ENCODE data around the gene FNDC3B.
A peak's percentile ranks its signal among the peaks of the same experiment; 100 is the strongest.
"Not testable (repeated sequence)": the region's sequence is repeated elsewhere in the genome, so short reads cannot be mapped to it uniquely, and the experiment has no call there.

FNDC3B gene

DNA sequence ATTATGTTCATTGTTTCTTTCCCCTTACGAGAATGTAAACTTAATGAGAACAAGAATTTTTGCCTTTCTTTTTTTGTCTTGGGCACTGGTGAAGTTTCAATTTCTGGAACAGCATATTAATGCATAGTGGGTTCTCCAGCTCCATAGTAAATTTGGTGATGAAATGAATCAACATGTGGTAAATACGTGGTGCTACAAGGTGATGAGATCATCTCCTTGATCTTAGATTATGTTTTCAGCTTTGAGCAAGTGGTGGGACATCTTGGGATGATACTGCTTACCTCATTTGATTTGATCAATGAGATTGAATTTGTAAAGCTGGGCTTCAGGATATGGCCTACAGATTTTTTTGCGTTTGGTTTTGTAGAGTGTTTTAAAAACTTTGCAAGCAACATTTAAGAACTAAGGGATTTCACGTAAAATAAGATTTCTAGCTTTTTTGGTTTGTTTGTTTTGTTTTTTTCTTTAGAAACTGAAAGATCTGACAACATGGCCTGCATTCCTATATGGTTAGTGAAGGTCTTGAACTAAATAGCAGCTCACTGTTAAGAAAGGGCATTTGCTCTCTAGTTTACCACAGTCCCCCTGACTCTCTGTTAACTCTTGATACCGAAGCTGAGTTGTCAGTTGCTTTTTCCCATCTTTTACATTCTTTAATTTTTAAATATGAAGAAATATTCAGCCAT, 45.6 kb downstream of the FNDC3B start:
- no peak for DNase-seq
- intact Hi-C loops (cut with DNase I), result no loop called here

DNA sequence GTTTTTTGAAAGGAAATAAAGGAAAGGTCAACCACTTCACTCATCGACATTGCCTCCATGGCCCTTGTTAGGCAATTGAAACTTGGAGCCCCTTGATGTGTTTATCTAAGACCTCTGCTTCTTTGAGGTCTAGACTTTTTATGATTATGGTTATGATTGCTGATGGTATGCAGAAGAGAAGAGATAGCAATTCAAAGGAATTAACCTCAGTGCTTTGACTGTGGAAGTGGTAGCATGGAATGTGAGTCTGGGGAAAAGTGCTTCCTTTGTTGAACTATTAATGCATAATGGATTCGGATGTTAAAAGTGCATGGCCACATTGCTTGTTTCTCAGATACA, 46.1 kb downstream of the FNDC3B start:
- DNase-seq, result no peak
- intact Hi-C loops (cut with DNase I), result no loop called here

DNA sequence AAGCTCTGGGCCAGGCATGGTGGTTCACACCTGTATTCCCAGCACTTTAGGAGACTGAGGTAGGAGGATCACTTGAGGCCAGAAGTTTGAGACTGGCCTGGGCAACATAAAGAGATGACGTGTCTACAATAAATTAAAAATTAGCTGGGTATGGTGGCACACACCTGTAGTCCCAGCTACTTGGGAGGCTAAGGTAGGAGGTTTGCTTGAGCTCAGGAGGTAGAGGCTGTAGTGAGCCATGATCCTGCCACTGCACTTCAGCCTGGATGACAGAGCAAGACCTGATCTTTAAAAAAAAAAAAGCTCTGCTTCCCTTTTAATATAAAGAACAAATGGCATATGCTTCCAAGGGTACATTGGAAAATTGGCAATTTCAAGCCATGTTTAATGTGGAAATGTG, 46.7 kb downstream of the FNDC3B start:
- intact Hi-C loops (cut with DNase I), result no loop called here
- DNase-seq, result no peak

DNA sequence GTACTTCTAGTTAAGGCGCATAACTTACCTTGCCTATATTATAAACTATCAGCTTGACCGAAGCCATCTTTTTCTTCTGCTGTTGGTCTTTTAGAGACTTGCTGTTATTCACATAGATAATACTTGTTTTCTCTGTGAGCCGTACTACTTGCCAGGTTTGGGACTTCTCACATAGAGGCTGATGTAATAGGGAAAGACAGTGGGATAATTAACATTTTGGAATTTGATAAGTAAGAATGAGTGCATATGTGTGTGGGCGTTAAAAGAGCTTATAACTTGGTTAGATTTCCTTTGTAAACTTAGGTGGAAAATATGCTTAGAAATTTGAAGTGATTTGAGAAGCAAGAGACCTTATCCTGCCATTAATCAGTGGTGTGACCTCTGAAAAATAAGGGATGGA, 47.8 kb downstream of the FNDC3B start:
- no peak for DNase-seq
- intact Hi-C loops (cut with DNase I), result no loop called here

DNA sequence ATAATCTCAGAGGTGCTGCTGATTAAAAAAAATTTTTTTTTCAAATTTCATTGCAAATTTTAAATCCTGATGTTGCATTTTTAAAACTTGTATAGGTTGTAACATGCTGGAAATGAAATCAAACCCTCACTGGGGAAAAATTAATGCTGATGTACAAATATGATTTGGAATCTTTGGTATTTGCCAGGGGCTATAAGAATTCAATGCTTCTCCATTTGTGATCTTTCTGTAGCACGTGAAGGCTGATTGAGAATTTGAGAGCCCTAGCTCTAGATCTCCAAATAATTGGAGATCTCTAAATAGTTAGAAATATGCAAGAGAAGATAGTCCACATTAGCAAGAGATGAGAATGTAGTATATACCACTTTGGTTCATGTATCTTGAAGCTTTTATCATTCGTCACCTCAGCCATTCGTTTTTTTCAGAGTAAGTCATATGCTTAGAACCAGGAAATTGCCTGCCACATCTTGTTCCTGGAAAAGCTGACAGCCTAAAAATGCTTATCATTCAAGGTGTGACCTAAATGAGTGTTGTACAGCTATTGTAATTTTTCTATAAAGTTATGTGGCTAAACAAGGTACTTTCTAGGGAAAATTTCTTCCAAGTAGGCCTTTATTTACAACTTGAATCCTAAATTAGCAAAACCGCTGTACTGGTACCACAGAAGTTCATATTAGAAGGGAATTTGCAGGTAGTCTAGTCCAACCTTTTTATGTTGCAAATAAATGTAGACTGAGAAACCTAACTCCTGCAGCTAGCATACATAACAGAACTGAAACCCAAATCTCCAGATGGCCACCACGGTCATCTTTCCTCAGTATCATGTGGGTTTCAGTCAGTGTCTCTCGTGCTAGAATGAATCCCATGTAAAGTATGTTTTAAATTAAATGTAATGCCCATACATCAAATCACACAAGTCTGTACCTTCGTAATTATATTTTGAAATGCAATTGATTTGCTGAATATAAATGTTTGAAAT, 48.5 kb downstream of the FNDC3B start:
- DNase-seq, result no peak
- intact Hi-C loops (cut with DNase I), result no loop called here

DNA sequence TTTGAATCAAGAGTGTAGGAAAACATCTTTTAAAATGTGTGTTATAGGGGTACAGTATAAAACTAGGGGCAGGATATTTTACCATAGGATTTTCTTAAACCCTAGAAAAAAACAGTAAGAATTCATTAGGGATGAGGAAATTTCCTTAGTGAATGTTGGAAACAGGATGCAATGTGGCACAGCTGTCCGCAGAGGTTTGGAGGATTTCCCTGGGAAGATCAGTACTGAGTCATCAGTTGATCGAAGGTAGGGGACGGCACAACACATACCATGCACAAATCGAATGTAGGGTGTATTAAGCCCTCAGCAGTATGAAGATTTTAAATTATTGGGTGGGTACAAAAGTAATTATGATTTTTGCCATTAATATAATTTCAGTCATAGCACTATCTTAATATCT, 49.9 kb downstream of the FNDC3B start:
- intact Hi-C loops (cut with DNase I), result no loop called here
- DNase-seq, result no peak

DNA sequence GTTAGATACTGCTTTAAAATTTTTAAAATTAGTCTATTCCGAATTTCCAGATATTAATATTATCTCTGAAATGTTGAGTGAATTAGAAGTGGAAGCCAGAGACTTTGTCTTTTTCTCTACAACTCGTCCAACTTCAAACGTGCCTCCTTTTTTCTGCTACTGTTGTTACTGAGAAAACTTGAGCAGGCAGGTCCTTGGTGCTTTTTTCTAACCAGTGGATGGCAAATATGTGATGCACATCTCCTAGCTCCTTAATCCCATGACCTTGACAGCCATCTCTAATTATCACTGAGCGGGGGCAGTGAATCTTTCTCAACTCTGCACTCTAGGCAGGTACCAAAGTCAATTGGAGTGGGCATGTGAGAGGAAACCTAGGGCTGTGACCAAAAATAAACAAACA, 50.7 kb downstream of the FNDC3B start:
- no peak for DNase-seq
- intact Hi-C loops (cut with DNase I), result no loop called here

DNA sequence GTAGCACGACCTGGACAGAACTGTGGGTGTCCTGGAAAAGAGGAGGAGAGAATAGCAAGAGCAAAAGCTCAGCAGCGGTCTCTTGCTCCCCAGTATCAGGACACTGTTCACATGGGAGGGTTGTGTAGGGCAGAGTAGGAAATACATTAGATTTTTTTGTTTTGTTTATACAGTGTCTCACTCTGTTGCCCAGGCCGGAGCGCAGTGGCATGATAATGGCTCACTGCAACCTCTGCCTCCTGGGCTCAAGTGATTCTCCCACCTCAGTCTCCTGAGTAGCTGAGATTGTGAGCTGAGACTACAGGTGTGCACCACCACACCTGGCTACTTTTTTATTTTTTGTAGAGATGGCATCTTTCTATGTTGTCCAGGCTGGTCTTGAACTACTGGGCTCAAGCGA, 53.3 kb downstream of the FNDC3B start:
- intact Hi-C loops (cut with DNase I), result no loop called here
- DNase-seq, result no peak

DNA sequence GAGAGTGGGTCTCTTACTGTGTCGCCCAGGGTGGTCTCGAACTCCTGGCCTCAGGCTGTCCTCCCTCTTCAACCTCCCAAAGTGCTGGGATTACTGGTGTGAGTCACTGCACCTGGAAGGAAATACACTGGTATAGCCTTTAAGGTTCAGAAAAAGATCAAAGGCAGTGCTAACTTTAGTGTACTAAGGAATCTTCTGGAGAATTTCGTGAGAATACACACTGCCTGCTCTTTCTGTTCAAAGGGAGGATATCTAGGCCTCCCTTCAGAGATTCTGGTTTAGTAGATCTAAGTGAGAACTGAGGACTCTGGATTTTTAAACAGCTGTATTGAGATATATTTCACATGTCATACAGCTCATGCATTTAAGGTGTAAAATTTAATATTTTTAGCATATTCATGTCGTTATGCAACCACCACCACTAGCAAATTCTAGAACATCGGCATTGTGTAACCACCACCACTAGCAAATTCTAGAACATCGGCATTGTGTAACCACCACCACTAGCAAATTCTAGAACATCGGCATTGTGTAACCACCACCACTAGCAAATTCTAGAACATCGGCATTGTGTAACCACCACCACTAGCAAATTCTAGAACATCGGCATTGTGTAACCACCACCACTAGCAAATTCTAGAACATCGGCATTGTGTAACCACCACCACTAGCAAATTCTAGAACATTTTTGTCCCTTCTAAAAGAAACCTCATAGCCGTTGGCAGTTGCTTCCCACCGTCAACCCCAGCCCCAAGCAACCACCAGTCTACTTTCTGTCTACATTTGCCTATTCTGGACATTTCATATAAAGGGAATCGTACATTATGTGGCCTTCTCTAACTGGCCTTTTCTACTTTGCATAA, 54.4 kb downstream of the FNDC3B start:
- intact Hi-C loops (cut with DNase I), result not testable (repeated sequence)

DNA sequence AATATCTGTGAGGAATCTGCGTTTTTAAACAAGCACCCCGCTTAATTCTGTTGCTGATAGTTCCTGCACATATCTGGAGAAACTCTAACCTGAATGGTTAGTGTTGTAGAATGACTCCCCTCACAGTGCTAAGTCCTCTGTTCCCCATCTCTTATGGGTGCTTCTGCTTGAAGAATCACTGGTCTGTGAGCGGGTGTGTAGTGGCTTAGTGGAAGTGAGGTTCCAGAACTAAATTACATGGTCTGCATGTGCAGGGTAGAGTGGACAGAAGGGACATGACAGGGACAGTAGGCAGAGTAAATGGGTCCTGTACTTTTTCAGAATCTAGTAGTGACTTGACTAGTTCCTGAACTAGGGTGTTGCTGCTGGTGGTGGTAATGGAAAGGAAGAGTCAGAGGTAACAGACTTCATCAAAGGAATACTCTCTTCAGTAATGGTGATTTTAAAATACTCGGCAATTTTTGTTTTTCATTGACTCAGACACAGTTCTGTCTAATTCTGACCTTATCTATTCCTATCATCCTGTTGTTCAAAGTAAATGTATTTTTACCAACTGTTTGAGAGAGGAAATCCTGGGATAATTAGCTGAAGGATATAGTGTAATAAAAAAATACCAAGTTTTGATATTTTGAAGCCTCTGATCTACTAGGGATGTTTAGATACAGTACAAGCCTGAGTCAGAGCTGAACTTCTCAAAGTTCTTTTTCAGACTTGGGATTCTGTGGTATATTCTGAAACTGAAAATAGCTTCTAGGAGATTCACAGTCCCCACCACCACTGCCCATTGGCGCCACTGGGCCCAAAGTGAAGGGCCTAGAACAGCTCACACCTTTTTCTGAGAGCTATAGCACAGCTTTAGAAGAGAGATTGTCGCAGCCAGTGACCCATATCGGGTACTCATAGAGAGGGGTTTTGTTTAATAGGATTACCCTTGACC, 55.5 kb downstream of the FNDC3B start:
- no peak for DNase-seq
- intact Hi-C loops (cut with DNase I), result no loop called here

More for the DNA sequence above, 54.4 kb downstream of the FNDC3B start:
- DNase-seq, result not testable (repeated sequence)

DNA sequence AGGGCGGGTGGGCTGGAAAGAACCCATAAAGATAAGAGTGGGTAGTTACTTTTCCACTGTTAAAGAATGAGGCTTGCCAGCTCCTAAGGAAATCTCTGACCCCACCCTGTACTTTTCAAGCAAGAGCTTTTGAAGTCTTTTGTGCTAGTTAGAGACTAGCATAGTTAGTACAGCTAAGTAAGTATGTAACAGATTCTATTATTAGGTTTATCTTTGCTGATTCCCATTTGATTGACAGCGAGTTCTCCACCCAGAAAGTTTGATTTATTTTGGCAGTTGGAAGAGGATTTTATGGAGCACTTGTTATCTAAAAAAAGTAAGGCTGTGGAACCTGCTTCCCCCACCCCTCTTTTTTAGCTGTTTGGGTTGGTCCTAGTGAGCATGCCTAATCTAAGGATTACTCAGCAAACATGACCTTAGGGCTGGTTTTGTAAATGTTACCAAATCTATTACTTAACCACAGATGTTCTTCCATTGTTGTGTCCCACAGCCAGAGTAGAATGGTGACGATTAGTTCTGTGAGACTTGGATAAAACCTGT, 57.6 kb downstream of the FNDC3B start:
- intact Hi-C loops (cut with DNase I), result no loop called here
- DNase-seq, result peak in 1 of 42 donors; percentile 25

DNA sequence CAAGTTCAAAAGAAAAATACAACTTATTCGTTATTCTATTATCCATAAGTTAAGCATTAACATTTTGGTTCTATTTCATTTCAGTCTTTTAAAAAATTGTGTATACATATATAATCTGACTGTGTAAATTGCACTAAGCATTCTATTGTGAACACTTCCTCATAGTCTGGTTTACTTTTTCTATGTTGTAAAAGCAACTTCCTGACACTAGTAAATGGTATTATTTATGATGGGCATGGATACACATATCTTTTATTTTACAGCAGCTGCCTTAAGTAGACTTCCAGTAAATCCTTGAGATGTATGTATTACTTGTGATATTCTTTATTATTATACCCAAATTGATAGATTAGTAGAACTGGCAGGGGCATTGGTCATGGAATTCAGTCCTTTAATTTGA, 58.2 kb downstream of the FNDC3B start:
- DNase-seq, result no peak
- intact Hi-C loops (cut with DNase I), result no loop called here

DNA sequence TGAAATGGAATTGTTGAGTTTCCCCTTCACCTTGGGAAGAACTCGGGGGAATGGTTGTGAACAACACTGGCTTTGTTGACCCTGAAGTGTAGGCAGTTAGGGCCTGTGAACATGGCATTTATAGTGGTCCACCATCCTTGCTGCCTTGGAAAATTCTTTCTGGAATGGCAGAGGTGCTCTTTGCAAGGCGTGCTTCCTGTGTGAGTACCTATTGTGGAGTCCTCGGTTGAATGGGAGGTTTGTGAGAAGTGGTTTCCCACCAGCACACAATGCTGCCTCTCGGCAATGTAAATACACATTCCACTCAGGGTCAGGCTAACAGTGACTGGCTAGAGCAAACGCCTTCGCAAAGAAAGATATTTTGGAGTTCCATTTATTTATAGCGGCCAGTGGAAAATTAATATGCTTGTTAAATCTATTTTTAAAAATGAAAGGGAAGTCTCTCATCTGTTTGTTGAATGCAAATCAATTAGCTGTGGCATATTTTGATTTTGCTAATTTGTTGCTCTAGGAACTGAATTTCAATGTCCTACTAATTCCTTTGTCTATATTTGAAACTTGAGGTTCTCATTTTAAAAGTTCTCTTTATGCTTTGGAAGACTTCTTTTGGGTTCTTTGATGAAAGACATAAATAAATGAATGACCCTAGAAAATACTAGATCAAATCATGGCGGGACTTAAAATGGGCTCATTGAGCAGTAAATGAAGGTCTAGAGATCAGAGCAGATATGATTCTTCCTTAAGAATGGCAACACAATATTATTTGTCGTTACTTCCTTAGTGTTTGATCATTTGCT, 59.5 kb downstream of the FNDC3B start:
- no peak for DNase-seq
- intact Hi-C loops (cut with DNase I), result no loop called here

DNA sequence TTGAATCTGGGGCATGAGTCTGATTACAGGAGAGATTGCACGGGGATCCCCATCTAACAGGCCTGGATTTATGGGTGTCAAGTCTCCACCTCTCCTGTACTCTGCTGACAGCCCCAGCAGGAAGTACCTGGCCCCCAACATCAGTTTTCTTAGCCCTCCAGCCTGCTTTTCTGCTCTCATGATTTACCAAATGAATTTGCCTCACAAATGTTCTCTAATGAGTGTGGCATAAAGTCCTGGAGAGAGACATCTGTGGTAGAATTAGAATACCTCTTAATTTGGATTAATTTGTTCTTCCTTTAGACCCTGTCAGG, 60.1 kb downstream of the FNDC3B start:
- intact Hi-C loops (cut with DNase I), result no loop called here
- no peak for DNase-seq

DNA sequence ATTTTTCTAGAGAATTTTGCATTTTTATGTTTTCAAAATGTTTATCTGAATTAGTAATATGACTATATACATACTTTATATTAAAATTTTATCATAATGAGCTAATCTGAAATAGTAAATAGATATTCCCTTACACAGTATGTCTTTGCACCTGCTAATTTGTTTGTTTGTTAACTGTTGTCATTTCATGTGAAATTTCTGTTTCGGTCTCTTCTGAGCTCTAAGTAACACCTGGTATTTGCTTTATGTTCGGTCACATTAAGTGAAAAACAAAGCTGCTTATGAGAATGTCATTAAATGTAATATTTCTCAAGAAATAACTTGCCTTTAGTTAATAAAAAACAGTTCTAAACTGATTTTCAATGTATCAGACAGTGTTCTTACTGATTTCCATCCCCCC, 61.1 kb downstream of the FNDC3B start:
- DNase-seq, result no peak
- intact Hi-C loops (cut with DNase I), result no loop called here

DNA sequence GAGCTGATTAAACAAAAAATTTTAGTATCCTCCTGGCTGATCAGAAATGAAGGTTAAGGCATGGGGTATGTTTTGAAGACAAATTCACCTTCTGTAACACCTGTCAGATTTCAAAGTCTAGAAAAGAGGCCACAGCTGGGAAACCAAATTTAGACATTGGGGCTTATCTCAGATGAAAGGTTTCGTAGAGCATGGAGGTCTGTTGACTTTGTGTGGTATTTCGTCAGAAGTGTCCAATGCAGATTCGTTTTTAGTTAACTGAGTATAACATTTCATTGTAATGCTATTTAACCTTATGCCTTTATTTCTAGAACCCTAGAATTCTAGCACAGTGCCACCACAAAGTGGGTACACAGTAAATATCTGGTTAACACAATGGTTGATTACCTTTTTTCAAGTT, 61.7 kb downstream of the FNDC3B start:
- no peak for DNase-seq
- intact Hi-C loops (cut with DNase I), result no loop called here

DNA sequence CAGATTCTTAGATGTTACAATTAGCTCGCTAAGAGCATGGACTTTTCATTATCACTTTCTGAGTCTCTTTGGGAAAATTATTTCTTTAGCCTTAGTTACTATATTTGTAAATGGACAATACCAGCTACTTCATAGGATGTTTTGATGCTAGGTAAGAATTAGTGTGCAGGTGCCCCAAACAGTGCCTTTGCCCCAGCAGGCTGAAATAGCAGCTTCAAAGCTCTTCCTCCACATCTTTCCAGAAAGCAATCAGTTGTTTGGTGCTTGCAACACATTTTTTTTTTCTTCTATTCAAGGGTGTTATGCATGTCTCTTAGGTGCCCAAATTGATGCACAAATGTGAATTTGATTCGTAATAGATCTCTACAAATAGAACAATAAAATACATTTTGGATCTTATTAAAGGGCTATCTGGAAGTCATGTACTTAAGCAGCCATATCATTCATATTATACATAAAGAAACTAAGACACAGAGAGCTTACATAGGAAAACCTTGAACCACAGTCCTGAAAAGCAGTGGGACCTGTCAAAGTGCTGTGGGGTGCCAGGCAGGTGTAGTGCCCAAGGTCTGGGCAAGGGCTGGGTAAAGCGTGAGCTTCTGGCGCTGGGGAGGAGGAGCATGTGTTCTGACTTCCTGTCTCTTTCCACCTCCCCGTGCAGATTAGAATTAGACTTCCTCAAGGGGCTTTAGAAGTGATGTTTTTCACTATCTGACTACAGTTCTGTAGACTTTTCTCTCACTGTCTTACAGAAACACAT, 62.9 kb downstream of the FNDC3B start:
- intact Hi-C loops (cut with DNase I), result no loop called here
- DNase-seq, result no peak

Data from head of caudate nucleus (tissue), 42 donors.